ENCODE data around the gene SLC2A10. TPM values are rescaled to one million over a fixed set of nuclear protein-coding genes. Genes with fewer than 3 reads are reported as not detected.

SLC2A10 gene
- total and polyA plus RNA-seq, 2 experiments from 2014 or later: 4.9 to 14.6 TPM

DNA sequence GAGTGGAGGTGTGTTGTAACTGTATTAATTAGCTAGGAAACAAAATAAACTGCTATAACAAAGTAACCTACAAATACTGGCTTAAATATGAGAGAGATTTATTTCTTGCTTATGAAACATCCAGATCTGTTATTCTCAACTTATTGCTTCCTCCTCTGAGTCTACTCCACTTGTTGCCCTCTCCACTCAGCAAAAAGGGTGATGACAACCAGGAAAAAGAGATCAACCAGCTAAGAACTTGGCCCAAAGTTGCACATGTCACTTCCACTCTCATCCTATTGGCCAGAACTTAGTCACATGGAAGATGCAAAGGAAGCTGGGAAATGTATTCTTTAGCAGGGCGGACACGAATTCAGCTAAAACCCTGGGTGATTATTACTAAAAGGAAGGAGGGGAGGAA is 15.0 kb upstream of the SLC2A10 start:
- TF ChIP-seq, protein P1, sequence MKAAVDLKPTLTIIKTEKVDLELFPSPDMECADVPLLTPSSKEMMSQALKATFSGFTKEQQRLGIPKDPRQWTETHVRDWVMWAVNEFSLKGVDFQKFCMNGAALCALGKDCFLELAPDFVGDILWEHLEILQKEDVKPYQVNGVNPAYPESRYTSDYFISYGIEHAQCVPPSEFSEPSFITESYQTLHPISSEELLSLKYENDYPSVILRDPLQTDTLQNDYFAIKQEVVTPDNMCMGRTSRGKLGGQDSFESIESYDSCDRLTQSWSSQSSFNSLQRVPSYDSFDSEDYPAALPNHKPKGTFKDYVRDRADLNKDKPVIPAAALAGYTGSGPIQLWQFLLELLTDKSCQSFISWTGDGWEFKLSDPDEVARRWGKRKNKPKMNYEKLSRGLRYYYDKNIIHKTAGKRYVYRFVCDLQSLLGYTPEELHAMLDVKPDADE (IDR thresholded peaks at IDR 0.05): no peak
- TF ChIP-seq, protein P2, sequence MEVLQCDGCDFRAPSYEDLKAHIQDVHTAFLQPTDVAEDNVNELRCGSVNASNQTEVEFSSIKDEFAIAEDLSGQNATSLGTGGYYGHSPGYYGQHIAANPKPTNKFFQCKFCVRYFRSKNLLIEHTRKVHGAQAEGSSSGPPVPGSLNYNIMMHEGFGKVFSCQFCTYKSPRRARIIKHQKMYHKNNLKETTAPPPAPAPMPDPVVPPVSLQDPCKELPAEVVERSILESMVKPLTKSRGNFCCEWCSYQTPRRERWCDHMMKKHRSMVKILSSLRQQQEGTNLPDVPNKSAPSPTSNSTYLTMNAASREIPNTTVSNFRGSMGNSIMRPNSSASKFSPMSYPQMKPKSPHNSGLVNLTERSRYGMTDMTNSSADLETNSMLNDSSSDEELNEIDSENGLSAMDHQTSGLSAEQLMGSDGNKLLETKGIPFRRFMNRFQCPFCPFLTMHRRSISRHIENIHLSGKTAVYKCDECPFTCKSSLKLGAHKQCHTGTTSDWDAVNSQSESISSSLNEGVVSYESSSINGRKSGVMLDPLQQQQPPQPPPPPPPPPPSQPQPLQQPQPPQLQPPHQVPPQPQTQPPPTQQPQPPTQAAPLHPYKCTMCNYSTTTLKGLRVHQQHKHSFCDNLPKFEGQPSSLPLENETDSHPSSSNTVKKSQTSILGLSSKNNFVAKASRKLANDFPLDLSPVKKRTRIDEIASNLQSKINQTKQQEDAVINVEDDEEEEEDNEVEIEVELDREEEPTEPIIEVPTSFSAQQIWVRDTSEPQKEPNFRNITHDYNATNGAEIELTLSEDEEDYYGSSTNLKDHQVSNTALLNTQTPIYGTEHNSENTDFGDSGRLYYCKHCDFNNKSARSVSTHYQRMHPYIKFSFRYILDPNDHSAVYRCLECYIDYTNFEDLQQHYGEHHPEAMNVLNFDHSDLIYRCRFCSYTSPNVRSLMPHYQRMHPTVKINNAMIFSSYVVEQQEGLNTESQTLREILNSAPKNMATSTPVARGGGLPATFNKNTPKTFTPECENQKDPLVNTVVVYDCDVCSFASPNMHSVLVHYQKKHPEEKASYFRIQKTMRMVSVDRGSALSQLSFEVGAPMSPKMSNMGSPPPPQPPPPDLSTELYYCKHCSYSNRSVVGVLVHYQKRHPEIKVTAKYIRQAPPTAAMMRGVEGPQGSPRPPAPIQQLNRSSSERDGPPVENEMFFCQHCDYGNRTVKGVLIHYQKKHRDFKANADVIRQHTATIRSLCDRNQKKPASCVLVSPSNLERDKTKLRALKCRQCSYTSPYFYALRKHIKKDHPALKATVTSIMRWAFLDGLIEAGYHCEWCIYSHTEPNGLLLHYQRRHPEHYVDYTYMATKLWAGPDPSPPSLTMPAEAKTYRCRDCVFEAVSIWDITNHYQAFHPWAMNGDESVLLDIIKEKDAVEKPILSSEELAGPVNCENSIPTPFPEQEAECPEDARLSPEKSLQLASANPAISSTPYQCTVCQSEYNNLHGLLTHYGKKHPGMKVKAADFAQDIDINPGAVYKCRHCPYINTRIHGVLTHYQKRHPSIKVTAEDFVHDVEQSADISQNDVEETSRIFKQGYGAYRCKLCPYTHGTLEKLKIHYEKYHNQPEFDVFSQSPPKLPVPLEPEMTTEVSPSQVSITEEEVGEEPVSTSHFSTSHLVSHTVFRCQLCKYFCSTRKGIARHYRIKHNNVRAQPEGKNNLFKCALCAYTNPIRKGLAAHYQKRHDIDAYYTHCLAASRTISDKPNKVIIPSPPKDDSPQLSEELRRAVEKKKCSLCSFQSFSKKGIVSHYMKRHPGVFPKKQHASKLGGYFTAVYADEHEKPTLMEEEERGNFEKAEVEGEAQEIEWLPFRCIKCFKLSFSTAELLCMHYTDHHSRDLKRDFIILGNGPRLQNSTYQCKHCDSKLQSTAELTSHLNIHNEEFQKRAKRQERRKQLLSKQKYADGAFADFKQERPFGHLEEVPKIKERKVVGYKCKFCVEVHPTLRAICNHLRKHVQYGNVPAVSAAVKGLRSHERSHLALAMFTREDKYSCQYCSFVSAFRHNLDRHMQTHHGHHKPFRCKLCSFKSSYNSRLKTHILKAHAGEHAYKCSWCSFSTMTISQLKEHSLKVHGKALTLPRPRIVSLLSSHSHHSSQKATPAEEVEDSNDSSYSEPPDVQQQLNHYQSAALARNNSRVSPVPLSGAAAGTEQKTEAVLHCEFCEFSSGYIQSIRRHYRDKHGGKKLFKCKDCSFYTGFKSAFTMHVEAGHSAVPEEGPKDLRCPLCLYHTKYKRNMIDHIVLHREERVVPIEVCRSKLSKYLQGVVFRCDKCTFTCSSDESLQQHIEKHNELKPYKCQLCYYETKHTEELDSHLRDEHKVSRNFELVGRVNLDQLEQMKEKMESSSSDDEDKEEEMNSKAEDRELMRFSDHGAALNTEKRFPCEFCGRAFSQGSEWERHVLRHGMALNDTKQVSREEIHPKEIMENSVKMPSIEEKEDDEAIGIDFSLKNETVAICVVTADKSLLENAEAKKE (CRISPR knock-in tag; IDR thresholded peaks at IDR 0.05): no peak
- no peak for TF ChIP-seq POLR2AphosphoS5 (IDR thresholded peaks at IDR 0.05; ENCODE audit: low read depth)
- TF ChIP-seq, protein P3, sequence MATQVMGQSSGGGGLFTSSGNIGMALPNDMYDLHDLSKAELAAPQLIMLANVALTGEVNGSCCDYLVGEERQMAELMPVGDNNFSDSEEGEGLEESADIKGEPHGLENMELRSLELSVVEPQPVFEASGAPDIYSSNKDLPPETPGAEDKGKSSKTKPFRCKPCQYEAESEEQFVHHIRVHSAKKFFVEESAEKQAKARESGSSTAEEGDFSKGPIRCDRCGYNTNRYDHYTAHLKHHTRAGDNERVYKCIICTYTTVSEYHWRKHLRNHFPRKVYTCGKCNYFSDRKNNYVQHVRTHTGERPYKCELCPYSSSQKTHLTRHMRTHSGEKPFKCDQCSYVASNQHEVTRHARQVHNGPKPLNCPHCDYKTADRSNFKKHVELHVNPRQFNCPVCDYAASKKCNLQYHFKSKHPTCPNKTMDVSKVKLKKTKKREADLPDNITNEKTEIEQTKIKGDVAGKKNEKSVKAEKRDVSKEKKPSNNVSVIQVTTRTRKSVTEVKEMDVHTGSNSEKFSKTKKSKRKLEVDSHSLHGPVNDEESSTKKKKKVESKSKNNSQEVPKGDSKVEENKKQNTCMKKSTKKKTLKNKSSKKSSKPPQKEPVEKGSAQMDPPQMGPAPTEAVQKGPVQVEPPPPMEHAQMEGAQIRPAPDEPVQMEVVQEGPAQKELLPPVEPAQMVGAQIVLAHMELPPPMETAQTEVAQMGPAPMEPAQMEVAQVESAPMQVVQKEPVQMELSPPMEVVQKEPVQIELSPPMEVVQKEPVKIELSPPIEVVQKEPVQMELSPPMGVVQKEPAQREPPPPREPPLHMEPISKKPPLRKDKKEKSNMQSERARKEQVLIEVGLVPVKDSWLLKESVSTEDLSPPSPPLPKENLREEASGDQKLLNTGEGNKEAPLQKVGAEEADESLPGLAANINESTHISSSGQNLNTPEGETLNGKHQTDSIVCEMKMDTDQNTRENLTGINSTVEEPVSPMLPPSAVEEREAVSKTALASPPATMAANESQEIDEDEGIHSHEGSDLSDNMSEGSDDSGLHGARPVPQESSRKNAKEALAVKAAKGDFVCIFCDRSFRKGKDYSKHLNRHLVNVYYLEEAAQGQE (IDR thresholded peaks at IDR 0.05; ENCODE audit: unreplicated experiment): no peak
- no peak for TF ChIP-seq STAT1 (IDR thresholded peaks at IDR 0.05; ENCODE audit: unreplicated experiment)
- TF ChIP-seq, protein P4, sequence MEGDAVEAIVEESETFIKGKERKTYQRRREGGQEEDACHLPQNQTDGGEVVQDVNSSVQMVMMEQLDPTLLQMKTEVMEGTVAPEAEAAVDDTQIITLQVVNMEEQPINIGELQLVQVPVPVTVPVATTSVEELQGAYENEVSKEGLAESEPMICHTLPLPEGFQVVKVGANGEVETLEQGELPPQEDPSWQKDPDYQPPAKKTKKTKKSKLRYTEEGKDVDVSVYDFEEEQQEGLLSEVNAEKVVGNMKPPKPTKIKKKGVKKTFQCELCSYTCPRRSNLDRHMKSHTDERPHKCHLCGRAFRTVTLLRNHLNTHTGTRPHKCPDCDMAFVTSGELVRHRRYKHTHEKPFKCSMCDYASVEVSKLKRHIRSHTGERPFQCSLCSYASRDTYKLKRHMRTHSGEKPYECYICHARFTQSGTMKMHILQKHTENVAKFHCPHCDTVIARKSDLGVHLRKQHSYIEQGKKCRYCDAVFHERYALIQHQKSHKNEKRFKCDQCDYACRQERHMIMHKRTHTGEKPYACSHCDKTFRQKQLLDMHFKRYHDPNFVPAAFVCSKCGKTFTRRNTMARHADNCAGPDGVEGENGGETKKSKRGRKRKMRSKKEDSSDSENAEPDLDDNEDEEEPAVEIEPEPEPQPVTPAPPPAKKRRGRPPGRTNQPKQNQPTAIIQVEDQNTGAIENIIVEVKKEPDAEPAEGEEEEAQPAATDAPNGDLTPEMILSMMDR (conservative IDR thresholded peaks at IDR 0.05; ENCODE audit: low read depth in 2 of 2): no peak
- no peak for TF ChIP-seq JUNB (IDR thresholded peaks at IDR 0.05; ENCODE audit: unreplicated experiment)
- no peak for TF ChIP-seq CREB1 (CRISPR knock-in tag; IDR thresholded peaks at IDR 0.05; ENCODE audit: low read depth)
- TF ChIP-seq EZH2 (IDR thresholded peaks at IDR 0.05; ENCODE audit: low read depth, unreplicated experiment): no peak
- TF ChIP-seq NANOG (IDR thresholded peaks at IDR 0.05; ENCODE audit: borderline replicate concordance): no peak
- TF ChIP-seq ZNF331 (CRISPR knock-in tag; IDR thresholded peaks at IDR 0.05; ENCODE audit: low read depth): no peak
- no peak for TF ChIP-seq EZH2phosphoT487 (IDR thresholded peaks at IDR 0.05; ENCODE audit: unreplicated experiment)
- H3K27ac Mint-ChIP-seq: no peak overlapping the region
- H3K4me3 ChIP-seq: no peak overlapping the region
- peak; percentile 42 for ATAC-seq
- no peaks in the 10 kb centered on the region for H3K27me3 ChIP-seq (ENCODE audit: insufficient read depth)
- no peaks in the 10 kb centered on the region for H3F3A ChIP-seq (replicated peaks; ENCODE audit: low read depth)
- no peak overlapping the region; the same call in 2 of the 3 replicates for H3K4me3 Mint-ChIP-seq
- no peaks in the 10 kb centered on the region for H4K20me1 ChIP-seq (replicated peaks; ENCODE audit: insufficient read depth)
- H3K27me3 Mint-ChIP-seq (ENCODE audit: insufficient read depth, low read depth, poor library complexity): peaks cover 7% of the 10 kb centered on the region
- no peak overlapping the region for H2AFZ ChIP-seq
- no peak overlapping the region for H3K27ac ChIP-seq (ENCODE audit: low read depth)
- no peak for DNase-seq (ENCODE audit: low spot score)
- H3K4me1 Mint-ChIP-seq: peaks cover 16% of the 10 kb centered on the region
- H3K9me3 Mint-ChIP-seq: peaks cover 3% of the 10 kb centered on the region; the same call in 2 of the 3 replicates
- no peaks in the 10 kb centered on the region for H3K36me3 Mint-ChIP-seq (ENCODE audit: low read depth)
- H3K36me3 ChIP-seq (ENCODE audit: insufficient read depth): no peaks in the 10 kb centered on the region
- H3K4me1 ChIP-seq (ENCODE audit: insufficient read depth): 0 out of 2 replicates have a peak, but pooled peaks cover 4% of the 10 kb centered on the region
- no peak overlapping the region for H3K4me2 ChIP-seq
- H3K9me2 ChIP-seq (ENCODE audit: insufficient read depth): no peaks in the 10 kb centered on the region
- H3K79me2 ChIP-seq (replicated peaks; ENCODE audit: insufficient read depth): no peaks in the 10 kb centered on the region

Measured in GM23338 (cell line).